K562 (cell line): Measurements from ENCODE around the gene C9orf50. TPM values are rescaled to one million over a fixed set of nuclear protein-coding genes. Genes with fewer than 3 reads are reported as not detected.
A peak's percentile ranks its signal among the peaks of the same experiment; 100 is the strongest.

Experiments used
- ATAC-seq: fragments of 200-7000 bp; cut with Tn5 transposase; 3 replicates; pipeline ENCODE4 v1.9.1; 2020; ENCODE audit warnings: moderate library complexity
- BruUV-seq: library from RNA; stranded (reverse); fragments of 400-500 nt; replicated peaks from 2 replicates; lab custom pipeline; 2021; lab: Mats Ljungman, UMichigan
- CTCF ChIA-PET: fragments of 300-600 bp; formaldehyde crosslinking; extraction: SDS; loops from one replicate; lab custom pipeline; 2021; ENCODE audit warnings: low intra/inter-chr PET ratio; lab: Yijun Ruan, JAX
- POLR2A ChIA-PET: fragments of 300-600, 350-650 bp; sonication (Branson Sonifier 250); formaldehyde crosslinking; extraction: SDS; loops from one replicate; lab custom pipeline; 2021; ENCODE audit warnings: antibody characterized with exemption, inconsistent platforms; lab: Yijun Ruan, JAX
- DNase-seq, 4 experiments: peaks; one replicate each; pipeline versions ENCODE4 v3.0.0 to v3.0.0-alpha.2; 2011 to 2018; ENCODE audit warnings: low spot score in 3 of 4, mixed read lengths in 3 of 4; ENCODE audit errors: extremely low read depth in 1 of 4
- FAIRE-seq: peaks from 2 replicates; lab custom pipeline; 2011; peaks lifted over from hg19 to GRCh38; lab: Jason Lieb, UNC
- H2AFZ ChIP-seq: 2 replicates; pipeline ENCODE4 v1.6.0; 2011; ENCODE audit warnings: low read depth, low read length, control low read depth, inconsistent platforms
- H3K27ac ChIP-seq: fragments of 200-600 bp; 3 replicates; pipeline ENCODE4 v1.8.0; 2011; ENCODE audit warnings: low read depth, mild to moderate bottlenecking, control low read depth, inconsistent platforms, low read length, moderate library complexity, mixed read lengths; ENCODE audit errors: extremely low read depth
- H3K27me3 ChIP-seq, 2 experiments: fragments of 300-600 bp in 1 of 2; 2 replicates in 1 of 2; 3 replicates in 1 of 2; pipeline versions ENCODE4 v1.6.0 to v1.8.0; 2011; ENCODE audit warnings: inconsistent platforms in 2 of 2, low read length in 2 of 2, mild to moderate bottlenecking in 1 of 2, mixed read lengths in 1 of 2, moderate library complexity in 1 of 2; ENCODE audit not compliant: control insufficient read depth in 2 of 2, insufficient read depth in 2 of 2
- H3K36me3 ChIP-seq: fragments of 300-600 bp; 3 replicates; pipeline ENCODE4 v1.8.0; 2011; ENCODE audit warnings: mild to moderate bottlenecking, low read length, inconsistent platforms; ENCODE audit not compliant: control insufficient read depth, insufficient read depth
- H3K4me1 ChIP-seq, 2 experiments: fragments of 200-600 bp in 1 of 2; replicated peaks in 1 of 2; 2 replicates in 1 of 2; 3 replicates in 1 of 2; pipeline versions ENCODE4 v1.5.1 to v1.8.0; 2011; ENCODE audit warnings: inconsistent platforms in 2 of 2, low read length in 2 of 2, mild to moderate bottlenecking in 1 of 2, mixed read lengths in 1 of 2, moderate library complexity in 1 of 2; ENCODE audit not compliant: control insufficient read depth in 2 of 2, insufficient read depth in 2 of 2
- H3K4me2 ChIP-seq: 2 replicates; pipeline ENCODE4 v1.6.1; 2011; ENCODE audit warnings: low read length, control low read depth, inconsistent platforms, mixed read lengths; ENCODE audit not compliant: insufficient read depth
- H3K4me3 ChIP-seq: fragments of 200-600 bp; sonication (generic), shearing (Covaris generic); 2 replicates; pipeline ENCODE4 v1.5.1; 2016; ENCODE audit warnings: control low read depth, inconsistent platforms
- H3K79me2 ChIP-seq: fragments of 200-600 bp; 3 replicates; pipeline ENCODE4 v1.8.0; 2011; ENCODE audit warnings: low read length, inconsistent platforms; ENCODE audit not compliant: control insufficient read depth, insufficient read depth
- H3K9ac ChIP-seq, 2 experiments: 2 replicates each; pipeline versions ENCODE4 v1.6.0 to v1.6.1; 2011; ENCODE audit warnings: low read depth in 2 of 2, low read length in 2 of 2, control low read depth in 1 of 2, inconsistent platforms in 1 of 2, mild to moderate bottlenecking in 1 of 2, mixed read lengths in 1 of 2; ENCODE audit not compliant: insufficient read depth in 1 of 2
- H3K9me1 ChIP-seq: one replicate; pipeline ENCODE4 v1.6.0; 2011; ENCODE audit warnings: inconsistent platforms, mild to moderate bottlenecking, low read length, moderate library complexity; ENCODE audit not compliant: control insufficient read depth, insufficient read depth
- H3K9me3 ChIP-seq: replicated peaks from 2 replicates; pipeline ENCODE4 v1.5.1; 2011; ENCODE audit warnings: low read depth, low read length, inconsistent platforms; ENCODE audit not compliant: control insufficient read depth, insufficient read depth
- H4K20me1 ChIP-seq: replicated peaks from 2 replicates; pipeline ENCODE4 v1.6.1; 2011; ENCODE audit warnings: low read length, inconsistent platforms, mixed read lengths; ENCODE audit not compliant: control insufficient read depth, insufficient read depth
- ARID4B ChIP-seq: sonication (generic); formaldehyde crosslinking; IDR thresholded peaks from 2 replicates; pipeline ENCODE4 v1.8.0; 2022; ENCODE audit warnings: mild to moderate bottlenecking, missing genetic modification reagents
- CEBPG ChIP-seq, 3 experiments: fragments of 200-800 bp in 1 of 3; sonication (Bioruptor generic) in 1 of 3; sonication (generic) in 1 of 3; formaldehyde crosslinking in 1 of 3; IDR thresholded peaks in 2 of 3; conservative IDR thresholded peaks in 1 of 3; 2 replicates each; pipeline versions ENCODE4 v1.6.1 to v1.8.0; 2016 to 2022; ENCODE audit warnings: missing compliant biosample characterization in 2 of 3, missing genetic modification characterization in 2 of 3, mild to moderate bottlenecking in 1 of 3, missing genetic modification reagents in 1 of 3
- E2F3 ChIP-seq: fragments of 250-450 bp; sonication (Bioruptor Pico); IDR thresholded peaks from 2 replicates; pipeline ENCODE4 v1.4.0; 2020; ENCODE audit warnings: mild to moderate bottlenecking
- NFIC ChIP-seq: fragments of 450-650 bp; IDR thresholded peaks from 2 replicates; pipeline ENCODE4 v1.6.1; 2017; ENCODE audit warnings: mild to moderate bottlenecking, inconsistent platforms
- NFIX ChIP-seq: fragments of 250-450 bp; sonication (Bioruptor Pico); IDR thresholded peaks from 2 replicates; pipeline ENCODE4 v1.4.0; 2020; ENCODE audit warnings: low read depth, mild to moderate bottlenecking, moderate library complexity
- NRF1 ChIP-seq, 2 experiments: fragments of 450-650 bp; IDR thresholded peaks in 1 of 2; conservative IDR thresholded peaks in 1 of 2; 2 replicates each; pipeline ENCODE4 v1.6.1; 2014; ENCODE audit warnings: mild to moderate bottlenecking in 2 of 2
- PCBP1 ChIP-seq: fragments of 200-400 bp; formaldehyde crosslinking; IDR thresholded peaks from 2 replicates; pipeline ENCODE4 v1.6.1; 2018; ENCODE audit warnings: mild to moderate bottlenecking, low read depth, low read length; ENCODE audit not compliant: poor library complexity, severe bottlenecking
- POU5F1 ChIP-seq: fragments of 150-350 bp; IDR thresholded peaks from 2 replicates; pipeline ENCODE4 v1.6.1; 2014; ENCODE audit warnings: borderline replicate concordance, low read length, low read depth, mild to moderate bottlenecking; ENCODE audit not compliant: partially characterized antibody
- PURB ChIP-seq: sonication (generic); formaldehyde crosslinking; IDR thresholded peaks from 2 replicates; pipeline ENCODE4 v1.9.0; 2021; ENCODE audit warnings: low read depth, mild to moderate bottlenecking, missing genetic modification reagents
- SLC30A9 ChIP-seq: fragments of 250-450 bp; sonication (Bioruptor Pico); IDR thresholded peaks from 2 replicates; pipeline ENCODE4 v1.8.0; 2022; ENCODE audit warnings: mild to moderate bottlenecking, moderate library complexity
- XRCC5 ChIP-seq: fragments of 200-400 bp; formaldehyde crosslinking; IDR thresholded peaks from 2 replicates; pipeline ENCODE4 v1.6.1; 2017; ENCODE audit warnings: low read depth, mild to moderate bottlenecking, low read length
- YY1 ChIP-seq, 3 experiments: IDR thresholded peaks; 2 replicates each; pipeline ENCODE4 v1.6.1; 2011; ENCODE audit warnings: low read length in 2 of 3, mild to moderate bottlenecking in 2 of 3, moderate library complexity in 2 of 3, borderline replicate concordance in 1 of 3, control low read depth in 1 of 3, low read depth in 1 of 3; ENCODE audit not compliant: insufficient read depth in 3 of 3, insufficient replicate concordance in 2 of 3, control insufficient read depth in 1 of 3, insufficient read length in 1 of 3; ENCODE audit errors: extremely low read depth in 1 of 3
- ZNF197 ChIP-seq: fragments of 200-800 bp; sonication (Bioruptor generic); IDR thresholded peaks from 2 replicates; pipeline ENCODE4 v1.6.1; 2016; ENCODE audit warnings: low read depth, missing genetic modification characterization, missing compliant biosample characterization
- ZSCAN32 ChIP-seq: fragments of 450-650 bp; formaldehyde crosslinking; IDR thresholded peaks from 2 replicates; pipeline ENCODE4 v1.4.0; 2020; ENCODE audit warnings: mild to moderate bottlenecking, moderate library complexity
- WGBS: fragments of 100-300 bp; shearing (Covaris generic); methylation state at CpG from one replicate; pipeline ENCODE4 v1.1.6; 2016; ENCODE audit warnings: low coverage, mixed read lengths; ENCODE audit not compliant: insufficient coverage; ENCODE audit errors: missing lambda C conversion rate; 5-methylcytosine and 5-hydroxymethylcytosine counted together
- in situ Hi-C: fragments of 300-500 bp; cut with MboI; formaldehyde crosslinking; loops from 4 replicates; pipeline ENCODE4 v1.15.0; 2018; ENCODE audit warnings: inconsistent platforms, mixed read lengths
- intact Hi-C: fragments of 100-400 bp; cut with micrococcal nuclease; formaldehyde crosslinking; loops from 2 replicates; pipeline ENCODE4 v1.14.2; 2022
- polyA plus RNA-seq, 8 experiments: library from polyadenylated mRNA; depleted of rRNA in 4 of 8; stranded (reverse) in 5 of 8; unstranded in 3 of 8; fragments of >200 nt; fragmentation: Nextera tagmentation in 2 of 8; fragmentation: Illumina TruSeq in 1 of 8; extraction: Ambion mirVana in 2 of 8; extraction: Trizol in 1 of 8; gene quantifications; 2 replicates each; pipeline versions ENCODE4 v1.2.1 to v1.2.3, GENCODE V29; 2011 to 2014; ENCODE audit warnings: inconsistent platforms in 1 of 8, missing spikeins in 1 of 8
- total RNA-seq, 7 experiments: library from RNA; depleted of rRNA in 6 of 7; stranded (reverse); fragments of >200 nt in 6 of 7; fragmentation: Illumina TruSeq in 2 of 7; extraction: Trizol in 2 of 7; gene quantifications; 2 replicates each; pipeline versions ENCODE4 v1.2.1 to v1.2.3, GENCODE V29; 2011 to 2021; ENCODE audit warnings: low replicate concordance in 1 of 7
- TF ChIP-seq, protein P1 (sequence below): sonication (generic); formaldehyde crosslinking; IDR thresholded peaks from 2 replicates; pipeline ENCODE4 v1.9.0; 2022; ENCODE audit warnings: mild to moderate bottlenecking, missing genetic modification reagents

C9orf50 gene
- total and polyA plus RNA-seq, 9 of the 15 experiments (the other 6 are each of a cell fraction or from before 2014, with no cell fraction given) = not detected

DNA sequence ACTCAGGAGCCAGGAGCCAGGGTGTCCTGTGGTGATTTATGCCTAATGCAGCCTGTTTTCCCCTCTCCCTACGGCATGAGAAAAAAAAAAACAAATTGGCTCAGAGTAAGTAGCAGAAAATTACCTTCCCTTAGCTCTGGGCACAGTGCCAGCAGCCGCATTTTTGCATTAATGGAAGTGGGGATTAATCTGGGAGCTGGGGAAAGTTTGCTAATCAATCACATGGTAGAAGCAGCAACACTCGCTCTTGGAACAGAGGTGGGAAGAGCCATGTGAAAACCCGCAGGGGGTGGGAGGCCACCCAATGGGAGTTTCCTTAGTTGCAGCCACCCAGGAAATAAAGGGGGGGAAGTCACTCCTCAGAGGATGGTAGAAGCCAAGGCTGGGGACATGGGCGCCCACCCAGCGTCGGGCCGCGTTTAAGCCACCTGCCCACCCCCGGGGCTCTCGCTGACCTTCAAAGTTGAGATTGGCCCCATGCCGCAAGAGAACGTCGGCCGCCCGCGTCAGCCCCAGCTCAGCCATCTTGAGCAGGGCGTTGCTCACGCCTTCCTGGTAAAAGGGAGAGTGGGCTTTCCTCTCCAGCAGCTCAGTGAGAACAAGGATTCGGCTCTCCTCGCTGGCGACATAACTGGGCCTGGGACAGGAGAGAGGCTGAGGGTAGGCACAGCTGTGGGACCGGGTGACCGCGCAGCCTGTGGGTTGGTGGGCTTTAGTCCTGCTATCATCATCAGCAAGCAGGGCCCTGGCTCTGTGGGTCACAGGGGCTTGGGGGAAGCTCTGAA lies 19.4 kb upstream of the C9orf50 start:
- FAIRE-seq = no peak
- no peak for ATAC-seq
- no peak for DNase-seq
- WGBS = 62% methylated on average over 13 of the region's 25 CpGs
- ChIA-PET POLR2A (interaction anchor here (0.6 to 1.9 kb wide), 8 partner anchors 10 to 723 kb away, joined by 3 to 15 read pairs (median 4); no protein-coding TSS in a partner anchor), CTCF (no interaction called here)
- Histone ChIP-seq H3K9me3 (no peaks in the 10 kb centered on the region), H4K20me1 (peaks cover 13% of the 10 kb centered on the region), H3K9ac (peak overlapping the region in 1 of 2 experiments; percentile 95; a peak in 2 of 4 replicates), H3K4me2 (no peak overlapping the region; the same call in 1 of the 2 replicates), H3K27me3 (no peaks in the 10 kb centered on the region), H3K79me2 (peaks cover 16% of the 10 kb centered on the region), H3K4me3 (peak overlapping the region; percentile 99), H2AFZ (no peak overlapping the region), H3K4me1 (peaks cover 0 to 42% of the 10 kb centered on the region in 2 experiments; a peak in 3 of 5 replicates), H3K36me3 (peaks cover 42% of the 10 kb centered on the region; the same call in 2 of the 3 replicates), H3K9me1 (no peaks in the 10 kb centered on the region), H3K27ac (no peak overlapping the region)
- BruUV-seq = no TSS peak
- intact Hi-C loops (loop anchor here (5.0 to 10.0 kb wide), 3 partner anchors 57 to 245 kb away; no protein-coding TSS in a partner anchor), in situ Hi-C loops (loop anchor here (5.0 kb wide), 1 partner anchor 142 kb away; no protein-coding TSS in a partner anchor)
- TF ChIP-seq ZNF197 (CRISPR knock-in tag) = no peak
- TF ChIP-seq ZSCAN32 (CRISPR knock-in tag) = no peak
- peak; percentile 83 for TF ChIP-seq NFIC
- TF ChIP-seq XRCC5 = no peak
- TF ChIP-seq POU5F1 = no peak
- TF ChIP-seq YY1 (IDR thresholded peaks at IDR 0.05; ENCODE audit: borderline replicate concordance in 1 of 3, control insufficient read depth in 1 of 3, extremely low read depth in 1 of 3, insufficient read depth in 3 of 3, insufficient read length in 1 of 3, insufficient replicate concordance in 2 of 3, low read depth in 1 of 3, low read length in 2 of 3) = peak in 1 of 3 experiments; percentile 17
- TF ChIP-seq ARID4B (CRISPR knock-in tag) = no peak
- 0 out of 2 replicates have a peak, but pooled peaks have one; percentile 13 for TF ChIP-seq NFIX (CRISPR knock-in tag)
- TF ChIP-seq SLC30A9 (CRISPR knock-in tag) = no peak
- TF ChIP-seq PURB (CRISPR knock-in tag) = no peak
- no peak for TF ChIP-seq NRF1 (conservative IDR thresholded peaks at IDR 0.05 in 1 of 2, IDR thresholded peaks at IDR 0.05 in 1 of 2)
- TF ChIP-seq CEBPG (CRISPR knock-in tag; IDR thresholded peaks at IDR 0.05) = no peak
- no peak for TF ChIP-seq CEBPG (tag; conservative IDR thresholded peaks at IDR 0.05 in 1 of 2, IDR thresholded peaks at IDR 0.05 in 1 of 2)
- TF ChIP-seq E2F3 (CRISPR knock-in tag) = no peak
- TF ChIP-seq, protein P1, sequence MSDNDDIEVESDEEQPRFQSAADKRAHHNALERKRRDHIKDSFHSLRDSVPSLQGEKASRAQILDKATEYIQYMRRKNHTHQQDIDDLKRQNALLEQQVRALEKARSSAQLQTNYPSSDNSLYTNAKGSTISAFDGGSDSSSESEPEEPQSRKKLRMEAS = no peak
- no peak for TF ChIP-seq PCBP1
